Body of pancreas (tissue), 4 donors: ENCODE results near the gene ATAT1.
"Not testable (repeated sequence)": the region's sequence is repeated elsewhere in the genome, so short reads cannot be mapped to it uniquely, and the experiment has no call there.

Experiments used
- POLR2A ChIP-seq, 3 donors: fragments of 450-650 bp; IDR thresholded peaks; one replicate each; pipeline ENCODE4 v1.6.1; 2016; ENCODE audit warnings: antibody characterized with exemption in 3 of 3, mild to moderate bottlenecking in 2 of 3
- TF ChIP-seq, protein P1 (sequence below), 7 experiments: fragments of 450-650 bp in 4 of 7; fragments of 200-600 bp in 3 of 7; sonication (generic) in 3 of 7; IDR thresholded peaks; one replicate each; pipeline ENCODE4 v1.5.1; 2016 to 2019; ENCODE audit warnings: antibody characterized with exemption in 7 of 7

DNA sequence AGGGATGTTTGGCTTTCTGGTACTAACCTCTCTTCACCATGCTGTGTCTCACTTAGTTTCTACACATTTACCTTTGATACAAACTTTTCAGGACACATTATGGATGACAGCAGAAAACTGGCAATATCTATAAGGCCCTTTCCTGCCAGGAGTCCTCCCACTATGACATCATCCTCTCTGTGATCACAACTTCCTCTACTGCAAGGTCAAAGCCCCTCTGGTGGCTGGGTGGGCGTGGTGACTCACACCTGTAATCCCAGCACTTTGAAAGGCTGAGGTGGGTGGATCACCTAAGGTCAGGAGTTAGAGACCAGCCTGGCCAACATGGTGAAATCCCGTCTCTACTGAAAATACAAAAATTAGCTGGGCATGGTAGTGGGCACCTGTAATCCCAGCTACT, 39.6 kb downstream of the ATAT1 start:
- TF ChIP-seq, protein P1, sequence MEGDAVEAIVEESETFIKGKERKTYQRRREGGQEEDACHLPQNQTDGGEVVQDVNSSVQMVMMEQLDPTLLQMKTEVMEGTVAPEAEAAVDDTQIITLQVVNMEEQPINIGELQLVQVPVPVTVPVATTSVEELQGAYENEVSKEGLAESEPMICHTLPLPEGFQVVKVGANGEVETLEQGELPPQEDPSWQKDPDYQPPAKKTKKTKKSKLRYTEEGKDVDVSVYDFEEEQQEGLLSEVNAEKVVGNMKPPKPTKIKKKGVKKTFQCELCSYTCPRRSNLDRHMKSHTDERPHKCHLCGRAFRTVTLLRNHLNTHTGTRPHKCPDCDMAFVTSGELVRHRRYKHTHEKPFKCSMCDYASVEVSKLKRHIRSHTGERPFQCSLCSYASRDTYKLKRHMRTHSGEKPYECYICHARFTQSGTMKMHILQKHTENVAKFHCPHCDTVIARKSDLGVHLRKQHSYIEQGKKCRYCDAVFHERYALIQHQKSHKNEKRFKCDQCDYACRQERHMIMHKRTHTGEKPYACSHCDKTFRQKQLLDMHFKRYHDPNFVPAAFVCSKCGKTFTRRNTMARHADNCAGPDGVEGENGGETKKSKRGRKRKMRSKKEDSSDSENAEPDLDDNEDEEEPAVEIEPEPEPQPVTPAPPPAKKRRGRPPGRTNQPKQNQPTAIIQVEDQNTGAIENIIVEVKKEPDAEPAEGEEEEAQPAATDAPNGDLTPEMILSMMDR (IDR thresholded peaks at IDR 0.05): not testable (repeated sequence)
- not testable (repeated sequence) for TF ChIP-seq POLR2A (IDR thresholded peaks at IDR 0.05)
